DND-41 (cell line): Measurements from ENCODE around the gene ZGPAT.

Experiments
- CTCF ChIP-seq: IDR thresholded peaks from 2 replicates; pipeline ENCODE4 v1.5.1; 2012; ENCODE audit warnings: borderline replicate concordance, low read length, moderate library complexity, mild to moderate bottlenecking; ENCODE audit not compliant: poor library complexity, severe bottlenecking; ENCODE audit errors: extremely low read depth
- EZH2 ChIP-seq: IDR thresholded peaks from 3 replicates; pipeline ENCODE4 v1.6.1; 2012; ENCODE audit warnings: borderline replicate concordance, low read depth, mild to moderate bottlenecking, moderate library complexity, low read length, inconsistent platforms; ENCODE audit not compliant: severe bottlenecking

GRCh38 chr20:63754008-63754407 lies 46.2 kb downstream of the ZGPAT start:
- no peak for TF ChIP-seq CTCF
- TF ChIP-seq EZH2: no peak
